HG03457 (cell line): ENCODE results near the gene BCAS4.
A peak's percentile ranks its signal among the peaks of the same experiment; 100 is the strongest.

ENCODE experiments used
- ATAC-seq: cut with Tn5 transposase; IDR thresholded peaks from one replicate; pipeline ENCODE4 v1.9.1; 2021; ENCODE audit warnings: moderate number of reproducible peaks; ENCODE audit not compliant: unreplicated experiment

BCAS4 gene

DNA sequence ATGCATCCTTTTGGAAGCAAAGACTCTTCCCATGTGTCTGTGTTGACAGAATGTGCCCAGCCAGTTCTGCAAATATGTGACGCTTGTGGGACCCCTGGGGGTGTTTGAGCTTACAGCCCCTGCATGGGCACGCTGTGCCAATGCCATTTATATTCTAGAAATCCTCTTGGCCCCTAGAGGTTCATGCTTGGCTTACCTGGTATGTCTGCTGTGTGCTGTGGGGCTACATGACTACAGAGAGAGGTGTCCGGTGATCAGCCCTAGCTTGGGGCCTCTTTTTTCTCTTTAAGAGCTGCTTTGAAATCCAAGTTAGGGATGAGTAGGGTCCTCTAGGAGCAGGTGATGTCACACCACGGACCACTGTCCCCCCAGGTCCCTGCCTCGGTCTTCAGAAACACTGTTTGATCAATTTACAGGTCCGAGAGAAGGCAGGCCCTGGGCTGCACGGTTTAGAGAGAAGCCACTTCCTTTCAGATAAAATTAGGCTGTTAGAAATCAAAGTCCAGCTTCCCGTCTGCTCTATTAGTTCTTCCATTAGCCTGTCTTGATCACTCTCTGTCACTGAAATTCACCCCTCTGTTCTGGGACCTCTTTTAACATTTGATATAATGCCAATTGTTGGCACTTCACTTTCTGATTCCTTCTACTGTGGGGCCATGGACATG is 26.5 kb downstream of the BCAS4 start:
- ATAC-seq: no peak

DNA sequence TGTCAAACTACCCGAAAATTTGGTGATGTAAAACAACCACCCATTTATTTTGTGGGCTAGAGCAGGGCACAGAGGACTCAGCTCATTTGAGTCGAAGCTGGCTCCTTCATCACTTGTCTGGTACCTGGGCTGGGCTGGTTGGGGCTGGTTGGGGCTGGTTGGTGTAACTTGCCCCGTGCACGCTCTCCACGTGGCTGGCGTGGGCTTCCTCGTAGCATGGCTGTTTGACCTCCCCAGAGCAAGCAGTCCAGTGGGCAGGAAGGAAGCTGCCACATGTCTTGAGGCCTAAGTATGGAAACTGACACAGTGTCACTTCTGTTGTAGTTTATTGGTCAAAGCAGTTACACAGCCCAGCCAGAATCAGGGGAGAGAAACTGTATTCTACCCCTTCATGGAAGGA is 27.1 kb downstream of the BCAS4 start:
- ATAC-seq: no peak

DNA sequence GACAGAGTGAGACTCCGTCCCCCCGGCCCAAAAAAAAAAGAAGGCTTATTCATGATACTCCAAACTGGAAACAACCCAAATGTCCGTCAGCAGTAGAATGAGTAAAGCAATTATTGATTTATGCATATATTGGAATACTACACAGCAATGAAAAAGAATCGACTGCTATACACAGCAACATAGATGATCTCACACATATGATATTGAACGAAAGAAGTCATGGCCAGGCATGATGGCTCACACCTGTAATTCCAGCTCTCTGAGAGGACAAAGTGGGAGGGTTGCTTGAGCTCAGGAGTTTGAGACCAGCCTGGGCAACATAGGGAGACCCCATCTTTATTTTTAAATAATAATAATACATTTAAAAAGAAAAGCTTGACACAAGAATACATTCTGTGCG is 28.5 kb downstream of the BCAS4 start:
- ATAC-seq: no peak

DNA sequence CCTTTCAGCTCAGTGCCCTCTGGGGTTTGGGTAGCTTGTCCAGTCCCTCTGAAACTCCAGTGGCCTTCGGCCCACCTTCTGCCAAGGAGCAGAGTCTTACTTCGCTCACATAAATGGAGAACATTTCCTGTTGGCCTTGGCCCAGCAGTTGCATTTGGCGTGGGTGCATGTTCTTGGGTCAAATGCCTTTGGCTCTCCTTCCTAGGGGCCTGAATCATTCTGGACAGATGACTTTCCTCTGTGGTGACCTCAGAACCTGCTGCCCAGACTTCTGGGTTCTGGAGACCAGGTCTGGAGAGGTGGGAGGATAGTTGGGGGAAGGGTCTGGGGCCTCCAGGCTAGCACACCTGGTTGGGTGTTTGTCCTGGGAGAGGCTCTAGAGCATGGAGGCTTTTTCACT is 29.3 kb downstream of the BCAS4 start:
- no peak for ATAC-seq

DNA sequence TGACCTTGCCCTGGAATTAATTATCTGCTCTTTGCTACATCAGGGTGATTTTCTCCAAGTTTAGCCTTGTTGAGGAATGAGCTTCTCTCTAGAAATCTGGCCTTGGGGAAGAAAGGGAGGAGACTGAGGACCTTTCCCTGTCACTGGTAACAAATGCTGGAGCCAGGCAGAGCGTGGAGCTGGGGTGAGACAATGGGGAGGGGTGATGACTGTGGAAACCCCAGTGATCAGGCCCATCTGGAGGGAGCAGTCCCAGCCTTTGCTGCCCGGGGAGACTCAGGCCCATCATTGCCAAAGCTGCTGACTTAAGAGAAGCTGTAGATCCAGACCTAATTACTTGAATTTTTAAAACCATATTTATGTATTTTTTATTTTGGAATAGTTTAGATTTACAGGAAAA is 31.3 kb downstream of the BCAS4 start:
- ATAC-seq: no peak

DNA sequence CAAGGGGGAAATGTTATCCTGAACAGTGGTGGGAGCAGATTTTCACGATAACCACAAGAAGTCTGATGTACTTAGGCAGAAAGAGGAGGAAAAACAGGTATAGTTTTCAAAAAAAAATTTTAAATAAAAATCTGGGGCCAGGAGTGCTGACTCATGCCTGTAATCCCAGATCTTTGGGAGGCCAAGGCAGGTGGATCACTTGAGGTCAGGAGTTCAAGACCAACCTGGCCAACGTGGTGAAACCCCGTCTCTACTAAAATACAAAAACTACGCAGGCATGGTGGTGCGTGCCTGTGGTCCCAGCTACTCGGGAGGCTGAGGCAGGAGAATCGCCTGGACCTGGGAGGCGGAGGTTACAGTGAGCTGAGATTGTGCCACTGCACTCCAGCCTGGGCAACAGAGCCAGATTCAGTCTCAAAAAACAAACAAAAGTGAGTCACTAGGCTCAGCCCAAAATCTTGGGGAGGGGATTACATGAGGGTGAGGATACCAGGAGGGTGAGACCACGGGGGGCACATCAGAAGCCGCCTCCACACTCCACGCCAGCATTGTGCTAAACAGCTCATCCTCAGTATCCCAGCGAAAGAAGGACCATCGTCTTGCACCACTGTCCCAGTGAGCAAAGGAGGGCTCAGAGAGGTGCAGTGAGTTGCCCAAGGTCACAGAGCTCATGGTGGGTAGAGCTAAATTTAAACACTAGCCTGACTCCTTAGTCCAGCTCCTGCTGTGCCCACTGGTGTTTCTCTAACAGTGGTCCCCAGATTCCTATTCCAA is 33.7 kb downstream of the BCAS4 start:
- ATAC-seq: no peak

DNA sequence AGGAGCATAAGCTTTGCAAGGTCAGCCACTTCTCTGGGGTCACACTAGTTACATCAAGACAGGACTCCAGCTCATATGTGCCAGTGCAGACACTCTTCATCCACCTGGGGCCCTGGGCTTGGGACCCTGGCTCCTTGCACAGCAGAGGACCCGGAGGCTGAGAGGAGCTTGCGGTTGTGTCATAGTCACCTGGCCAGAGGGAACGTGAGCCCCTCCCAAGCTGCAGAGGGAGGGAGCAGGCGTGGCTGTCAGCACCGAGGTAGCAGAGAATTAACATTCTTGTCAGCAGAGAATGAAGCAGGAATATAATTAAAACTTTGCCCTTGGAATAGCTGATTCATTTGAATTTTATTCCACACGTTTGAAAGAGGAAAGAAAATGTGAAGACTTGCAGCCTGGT is 36.8 kb downstream of the BCAS4 start:
- no peak for ATAC-seq

DNA sequence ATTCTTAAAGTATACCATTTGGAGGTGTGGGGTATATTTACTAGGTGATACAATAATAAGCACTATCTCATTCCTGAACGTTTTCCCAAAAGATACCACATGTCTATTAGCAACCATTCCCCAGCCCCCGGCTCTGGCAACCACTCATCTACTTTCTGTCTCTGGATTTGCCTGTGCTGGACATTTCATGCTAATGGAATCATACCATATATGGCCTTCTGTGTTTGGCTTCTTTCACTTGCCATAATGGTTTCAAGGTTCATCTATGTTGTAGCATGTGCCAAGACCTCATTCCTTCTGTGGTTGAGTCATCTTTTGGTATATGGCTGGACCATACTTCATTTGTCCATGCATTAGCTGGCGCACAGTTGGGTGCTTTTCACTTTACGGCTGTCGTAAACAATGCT is 39.7 kb downstream of the BCAS4 start:
- ATAC-seq: no peak

DNA sequence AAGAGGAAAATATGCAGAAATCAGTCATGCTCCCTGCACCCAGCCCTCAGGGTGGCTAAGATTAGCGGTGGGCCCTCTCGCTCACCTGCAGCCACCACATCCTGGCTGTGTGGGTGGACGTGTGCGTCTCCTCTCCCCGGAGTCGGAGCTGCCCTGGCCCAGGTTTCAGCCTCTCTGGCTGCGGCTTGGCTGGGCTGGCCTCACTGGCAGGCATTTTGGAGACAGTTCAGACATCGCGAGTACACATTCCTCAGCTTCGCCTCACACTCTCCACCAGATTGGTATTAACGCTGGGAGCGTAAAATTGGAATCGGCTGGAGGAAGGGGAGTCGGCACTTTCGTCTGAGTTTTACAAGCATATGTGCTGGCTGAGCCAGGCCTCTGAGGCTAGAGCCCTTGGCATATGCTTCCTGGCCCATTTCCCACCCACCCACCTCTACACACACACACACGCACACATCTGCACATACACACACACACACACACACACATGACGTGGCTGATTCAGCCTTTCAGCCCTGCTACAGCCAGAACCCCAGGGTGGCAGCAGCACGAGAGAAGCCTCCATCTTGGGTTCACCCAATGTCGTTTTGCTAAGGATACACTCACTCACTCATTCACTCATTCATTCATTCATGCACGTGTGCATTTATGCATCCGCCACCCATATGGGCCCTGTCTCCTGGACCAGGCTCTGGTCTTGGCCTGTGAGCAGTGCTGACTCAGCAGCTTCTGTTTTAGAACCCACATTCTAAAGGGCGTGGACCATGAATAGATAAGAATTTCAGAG is 42.9 kb downstream of the BCAS4 start:
- ATAC-seq: peak; percentile 85

DNA sequence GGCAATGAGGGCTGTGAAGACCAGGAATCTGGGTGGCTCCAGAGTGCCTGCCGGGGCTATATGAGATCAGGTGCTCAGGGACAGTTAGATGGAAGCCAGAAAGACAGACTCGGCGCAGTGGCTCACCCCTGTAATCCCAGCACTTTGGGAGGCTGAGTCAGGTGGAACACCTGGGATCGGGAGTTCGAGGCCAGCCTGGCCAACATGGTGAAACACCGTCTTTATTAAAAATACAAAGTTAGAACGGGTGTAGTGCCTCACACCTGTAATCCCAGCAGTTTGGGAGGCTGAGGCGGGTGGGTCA is 43.4 kb downstream of the BCAS4 start:
- ATAC-seq: no peak

DNA sequence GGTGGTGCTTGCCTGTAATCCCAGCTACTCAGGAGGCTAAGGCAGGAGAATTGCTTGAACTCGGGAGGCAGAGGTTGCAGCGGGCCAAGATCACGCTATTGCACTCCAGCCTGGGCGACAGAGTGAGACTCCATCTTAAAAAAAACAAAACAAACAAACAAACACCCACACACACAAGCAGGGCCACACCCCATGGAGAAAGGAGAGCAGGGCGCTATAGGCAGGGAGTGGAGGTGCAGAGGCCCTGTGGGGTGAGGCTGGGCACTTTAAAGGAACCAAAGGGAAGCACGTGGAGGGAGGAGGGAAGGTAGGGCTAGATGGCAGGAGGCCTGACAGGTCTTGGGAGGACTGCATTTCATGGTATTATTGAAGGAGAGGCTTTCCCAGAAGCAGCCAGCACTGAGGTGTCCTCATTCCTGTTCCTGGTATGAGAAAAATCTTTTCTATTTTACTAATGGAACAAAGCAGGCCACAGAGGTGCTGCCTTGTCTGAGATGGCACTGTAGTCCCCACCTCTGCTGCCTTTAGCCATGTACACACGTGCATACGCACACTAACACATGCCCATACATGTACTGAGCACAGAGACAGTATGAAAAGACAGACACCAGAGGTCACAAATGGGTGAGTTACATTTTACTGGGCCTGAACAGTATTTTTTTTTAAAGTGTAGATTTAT is 44.0 kb downstream of the BCAS4 start:
- no peak for ATAC-seq

DNA sequence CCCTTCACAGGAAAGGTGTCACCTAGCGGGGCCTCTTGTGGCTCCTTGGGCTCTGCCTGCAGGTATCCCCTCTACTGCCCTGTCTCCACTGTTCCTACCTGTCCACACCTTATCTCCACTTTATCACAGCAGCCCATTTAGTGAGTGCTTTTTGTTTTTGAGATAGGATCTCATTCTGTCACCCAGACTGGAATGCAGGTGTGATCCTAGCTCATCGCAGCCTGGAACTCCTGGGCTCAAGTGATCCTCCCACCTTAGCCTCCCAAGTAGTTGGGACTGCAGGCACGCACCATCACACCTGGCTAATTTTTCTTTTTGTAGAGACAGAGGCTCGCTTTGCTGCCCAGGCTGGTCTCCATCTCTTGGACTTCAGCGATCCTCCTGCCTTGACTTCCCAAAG is 48.0 kb downstream of the BCAS4 start:
- no peak for ATAC-seq

DNA sequence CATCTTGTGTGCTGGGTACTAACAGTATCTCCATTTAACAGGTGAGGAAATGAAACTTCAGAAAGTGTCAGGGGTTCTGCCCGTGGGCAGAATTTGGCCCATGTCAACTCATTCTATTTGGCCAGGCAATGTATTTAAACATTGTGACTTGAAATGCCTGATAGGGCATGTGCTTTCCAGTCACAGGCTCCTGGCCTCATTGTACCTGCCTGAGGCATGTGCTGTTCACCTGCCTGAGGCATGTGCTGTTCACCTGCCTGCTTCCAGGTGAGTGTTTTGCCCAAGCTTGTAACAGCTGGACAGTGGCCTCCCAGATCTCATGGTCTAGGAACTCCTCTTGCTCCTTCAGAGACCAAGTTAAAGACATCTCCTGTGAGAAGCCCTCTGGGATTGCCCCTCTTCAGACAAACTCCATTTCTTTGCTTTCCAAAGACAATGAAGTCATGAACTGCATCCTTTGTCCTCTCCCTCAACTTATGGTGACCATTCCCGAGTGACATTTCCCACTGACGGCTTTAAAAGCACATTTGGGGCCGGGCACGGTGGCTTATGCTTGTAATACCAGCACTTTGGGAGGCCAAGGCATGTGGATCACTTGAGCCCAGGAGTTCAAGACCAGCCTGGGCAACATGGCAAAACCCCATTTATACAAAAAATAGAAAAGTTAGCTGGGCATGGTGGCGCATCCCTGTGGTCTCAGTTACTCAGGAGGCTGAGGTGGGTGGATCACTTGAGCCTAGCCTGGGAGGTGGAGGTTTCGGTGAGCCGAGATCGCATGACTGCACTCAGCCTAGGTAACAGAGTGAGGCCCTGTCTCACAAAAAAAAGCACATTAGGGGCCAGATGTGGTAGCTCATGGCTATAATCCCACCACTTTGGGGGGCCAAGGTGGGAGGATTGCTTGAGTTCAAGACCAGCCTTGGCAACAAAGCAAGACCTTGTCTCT is 48.7 kb downstream of the BCAS4 start:
- no peak for ATAC-seq

DNA sequence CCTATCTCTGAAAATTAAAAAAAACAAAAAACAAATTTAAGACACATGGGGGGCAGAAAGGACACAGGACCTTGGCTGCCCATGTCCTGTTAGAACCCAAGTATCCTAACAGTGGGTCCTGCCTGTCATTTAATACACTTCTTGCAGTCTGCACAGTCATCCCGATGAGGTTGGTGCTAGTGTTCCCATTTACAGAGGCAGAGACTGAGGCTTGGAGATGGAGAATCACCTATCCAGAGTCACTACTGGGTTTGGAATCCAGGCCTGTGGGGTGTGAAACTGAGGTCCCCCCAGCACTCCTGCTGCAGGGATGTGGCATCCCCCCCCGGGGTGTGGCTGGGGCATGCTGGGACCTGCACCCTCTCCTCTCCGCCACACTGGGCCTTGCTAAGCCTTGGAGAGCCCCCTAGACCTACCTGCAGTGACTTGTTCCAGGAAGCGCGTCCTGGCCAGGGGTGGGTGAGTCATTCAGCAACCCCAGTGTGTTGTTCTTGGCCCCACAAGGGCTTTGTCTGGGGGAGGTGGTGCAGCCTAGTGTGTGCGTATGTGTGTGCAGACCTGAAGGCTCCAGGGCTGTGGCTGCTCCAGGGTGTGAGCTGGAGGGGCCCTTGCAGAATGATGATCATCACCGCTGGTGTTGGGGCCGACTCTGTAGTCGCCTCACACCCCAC is 49.7 kb downstream of the BCAS4 start:
- ATAC-seq: peak; percentile 93

DNA sequence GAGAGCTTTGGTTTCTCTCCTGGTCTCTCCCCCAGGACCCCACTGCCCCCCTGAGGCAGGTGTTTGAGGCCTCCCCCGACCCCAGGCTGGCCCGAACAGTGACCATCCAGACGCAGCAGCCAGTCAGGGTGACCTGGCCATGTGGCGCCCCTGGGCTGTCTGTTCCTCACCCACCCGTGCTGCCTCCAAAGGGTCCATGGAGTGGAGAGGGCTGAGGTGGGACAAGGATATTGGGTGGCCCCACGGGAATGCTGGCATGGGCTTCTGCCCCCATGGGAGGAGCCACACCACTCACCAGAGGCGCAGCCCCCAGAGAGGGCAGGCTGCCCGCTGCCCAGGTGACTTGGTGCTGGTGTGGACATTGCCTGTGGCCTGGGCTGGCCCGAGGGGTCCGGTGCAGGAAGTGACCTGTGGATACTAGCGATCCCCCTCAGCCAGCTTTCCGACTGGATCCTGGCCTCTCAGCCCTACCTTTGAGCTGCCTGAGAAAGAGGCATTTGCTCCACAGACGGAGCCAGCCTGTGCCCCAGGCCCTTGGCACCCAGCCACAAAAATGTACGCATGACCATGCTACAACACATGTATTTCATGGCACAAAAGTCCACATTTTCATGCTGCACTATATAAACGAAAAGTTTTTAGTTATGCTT is 50.8 kb downstream of the BCAS4 start:
- no peak for ATAC-seq

DNA sequence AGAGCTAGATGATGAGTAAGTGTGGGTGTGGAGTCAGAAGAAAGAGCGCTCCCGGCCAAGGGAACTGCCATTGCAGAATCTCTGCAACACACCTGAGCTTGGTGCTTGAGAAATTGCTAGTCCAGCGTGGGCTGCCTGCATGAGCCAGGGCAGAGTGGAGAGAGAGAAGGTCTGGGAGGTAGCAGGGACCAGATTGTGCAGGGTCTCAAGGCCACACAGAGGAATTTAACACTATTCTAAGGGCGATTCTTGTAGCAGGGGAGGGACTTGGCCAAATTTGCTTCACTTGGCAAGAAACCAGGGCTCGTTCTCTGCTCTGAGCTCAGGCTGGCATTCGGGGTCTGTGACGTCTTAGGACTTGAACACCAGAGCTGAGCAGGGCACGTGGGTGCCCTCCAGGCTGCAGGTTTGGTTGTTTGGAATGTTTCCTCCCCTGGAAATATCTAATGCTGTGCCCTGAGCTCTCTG is 53.5 kb downstream of the BCAS4 start:
- ATAC-seq: no peak

DNA sequence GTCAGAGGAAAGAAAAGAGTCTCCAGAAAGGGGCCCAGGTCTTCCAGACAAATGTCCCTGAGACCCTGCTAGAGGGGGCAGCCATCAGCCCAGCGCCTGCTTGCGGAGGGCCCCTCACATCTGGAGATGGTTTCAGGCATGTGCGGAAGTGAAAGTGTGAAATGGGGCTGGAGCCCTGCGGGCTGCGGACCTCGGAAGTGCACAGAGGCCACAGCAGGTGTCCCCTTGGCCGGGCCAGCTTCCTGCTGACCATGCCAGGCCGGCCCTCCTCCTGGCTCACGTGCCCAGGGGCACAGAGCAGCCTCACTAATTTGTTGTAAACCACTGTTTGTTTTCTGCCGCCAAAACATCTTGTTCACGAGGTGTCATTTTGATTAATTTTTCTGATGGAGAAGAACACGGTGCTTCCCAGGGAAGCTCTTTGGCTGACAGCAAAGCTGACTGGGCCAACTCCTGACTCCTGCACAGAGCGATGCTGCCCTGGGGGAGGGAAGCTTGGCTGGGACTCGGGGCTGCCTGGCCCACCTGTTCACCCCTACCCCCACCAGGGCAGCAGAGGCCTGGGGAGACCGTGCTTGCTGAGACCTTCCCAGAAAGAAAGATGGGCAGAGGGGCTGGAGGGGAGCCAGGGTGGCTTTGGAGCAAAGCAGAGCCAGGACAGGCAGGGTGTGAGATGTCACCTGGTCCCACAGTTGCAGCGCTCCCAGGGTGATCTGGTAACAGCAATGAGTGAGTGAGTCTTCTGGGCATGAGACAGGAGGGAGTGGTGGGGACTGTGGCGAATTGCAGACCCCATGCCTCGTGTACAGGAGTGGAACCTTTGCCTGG is 54.2 kb downstream of the BCAS4 start:
- ATAC-seq: no peak

DNA sequence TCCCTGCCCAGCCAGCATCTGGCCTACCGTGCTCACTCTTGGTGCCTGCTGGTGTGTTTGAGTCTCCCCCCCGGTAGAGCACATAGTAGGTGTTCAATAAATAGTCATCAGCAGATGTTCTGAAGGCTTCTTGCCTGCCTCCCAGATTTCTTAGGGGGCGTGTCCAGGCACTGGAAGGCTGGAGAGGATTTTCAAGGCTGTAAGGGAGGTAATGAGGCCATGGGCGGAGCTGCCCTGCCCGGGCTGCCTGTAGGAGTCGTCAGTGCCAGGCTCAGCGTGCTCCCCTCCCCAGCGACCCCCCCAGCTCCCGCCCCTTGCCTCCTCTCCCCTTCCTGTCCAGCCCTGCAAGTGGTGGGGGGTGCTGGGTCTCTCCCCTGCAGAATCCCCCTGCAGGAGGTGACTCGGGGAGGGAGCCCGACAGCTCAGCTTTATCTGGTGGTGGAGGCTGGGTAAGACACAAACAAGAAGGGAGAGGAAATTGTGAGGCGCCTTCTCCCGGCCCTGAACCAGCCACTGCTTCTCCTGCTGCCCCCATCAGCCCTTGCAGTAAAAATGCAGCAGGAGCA is 55.9 kb downstream of the BCAS4 start:
- ATAC-seq: no peak
